ENCODE data around the gene NTS. TPM values are rescaled to one million over a fixed set of nuclear protein-coding genes. Genes with fewer than 3 reads are reported as not detected.

NTS gene
- total and polyA plus RNA-seq, 2 experiments from 2014 or later = 17.1 to 30.8 TPM

GRCh38 chr12:85833579-85833978, 40.5 kb upstream of the NTS start (continued):
- TF ChIP-seq CTCF (conservative IDR thresholded peaks at IDR 0.05; ENCODE audit: low read depth in 2 of 2) = no peak

- no peak for TF ChIP-seq STAT1 (IDR thresholded peaks at IDR 0.05; ENCODE audit: unreplicated experiment)
- TF ChIP-seq EZH2phosphoT487 (IDR thresholded peaks at IDR 0.05; ENCODE audit: unreplicated experiment) = no peak
- TF ChIP-seq EZH2 (IDR thresholded peaks at IDR 0.05; ENCODE audit: low read depth, unreplicated experiment) = no peak
- no peak for TF ChIP-seq POLR2AphosphoS5 (IDR thresholded peaks at IDR 0.05; ENCODE audit: low read depth)
- TF ChIP-seq REST (IDR thresholded peaks at IDR 0.05; ENCODE audit: unreplicated experiment) = no peak
- no peak for TF ChIP-seq NANOG (IDR thresholded peaks at IDR 0.05; ENCODE audit: borderline replicate concordance)
- no peak for TF ChIP-seq CREB1 (CRISPR knock-in tag; IDR thresholded peaks at IDR 0.05; ENCODE audit: low read depth)
- no peak for ATAC-seq
- peak; percentile 23 for DNase-seq (ENCODE audit: low spot score)
- no peak overlapping the region for H3K4me3 ChIP-seq
- H2AFZ ChIP-seq = no peak overlapping the region
- H3K4me2 ChIP-seq = peak overlapping the region; percentile 21; the same call in 1 of the 2 replicates
- no peaks in the 10 kb centered on the region for H3K27me3 ChIP-seq (ENCODE audit: insufficient read depth)
- H3F3A ChIP-seq (replicated peaks; ENCODE audit: low read depth) = no peaks in the 10 kb centered on the region
- H3K9me2 ChIP-seq (ENCODE audit: insufficient read depth) = no peaks in the 10 kb centered on the region
- Mint-ChIP-seq H3K27ac (peak overlapping the region; percentile 85), H3K4me1 (peaks cover 22% of the 10 kb centered on the region), H3K27me3 (ENCODE audit: insufficient read depth, low read depth, poor library complexity) (peaks cover 4% of the 10 kb centered on the region), H3K36me3 (ENCODE audit: low read depth) (no peaks in the 10 kb centered on the region), H3K4me3 (no peak overlapping the region), H3K9me3 (no peaks in the 10 kb centered on the region)
- H3K79me2 ChIP-seq (replicated peaks; ENCODE audit: insufficient read depth) = no peaks in the 10 kb centered on the region
- no peaks in the 10 kb centered on the region for H3K36me3 ChIP-seq (ENCODE audit: insufficient read depth)
- H4K20me1 ChIP-seq (replicated peaks; ENCODE audit: insufficient read depth) = no peaks in the 10 kb centered on the region
- H3K27ac ChIP-seq (ENCODE audit: low read depth) = no peak overlapping the region
- peaks cover 29% of the 10 kb centered on the region for H3K4me1 ChIP-seq (ENCODE audit: insufficient read depth)
These were observed 39.7 kb upstream of the NTS start for GRCh38 chr12:85834378-85834777.

Data from GM23338 (cell line).